Endothelial cell of umbilical vein (primary cell): ENCODE measurements around the gene ZFYVE21. TPM values are rescaled to one million over a fixed set of nuclear protein-coding genes. Genes with fewer than 3 reads are reported as not detected.

Experiments
- BruUV-seq: library from RNA; stranded (reverse); fragments of 400-500 nt; replicated peaks from 2 replicates; lab custom pipeline; 2021; lab: Mats Ljungman, UMichigan
- CTCF ChIA-PET: fragments of 300-600, 350-600 bp; sonication (Branson Sonifier 250); formaldehyde crosslinking; loops from one replicate; lab custom pipeline; 2021; ENCODE audit warnings: antibody characterized with exemption, inconsistent platforms; lab: Charles Lee
- POLR2A ChIA-PET: fragments of 300-600, 350-600 bp; sonication (Branson Sonifier 250); formaldehyde crosslinking; loops from one replicate; lab custom pipeline; 2021; ENCODE audit warnings: antibody characterized with exemption, inconsistent platforms; lab: Charles Lee
- DNase-seq: peaks from one replicate; pipeline ENCODE4 v3.0.0-alpha.2; 2011; ENCODE audit warnings: low read depth, low spot score
- FAIRE-seq: peaks from 2 replicates; lab custom pipeline; 2011; peaks lifted over from hg19 to GRCh38; lab: Jason Lieb, UNC
- H2AFZ ChIP-seq: 2 replicates; pipeline ENCODE4 v1.6.0; 2012; ENCODE audit warnings: low read depth, low read length, control low read depth, inconsistent platforms
- H3K27ac ChIP-seq: 2 replicates; pipeline ENCODE4 v1.5.1; 2011; ENCODE audit warnings: low read depth, mild to moderate bottlenecking, control low read depth, low read length, moderate library complexity; ENCODE audit not compliant: insufficient read depth
- H3K27me3 ChIP-seq, 2 experiments: 2 replicates each; pipeline versions ENCODE4 v1.6.0 to v1.6.1; 2011; ENCODE audit warnings: low read length in 2 of 2, mixed read lengths in 1 of 2; ENCODE audit not compliant: control insufficient read depth in 2 of 2, insufficient read depth in 2 of 2
- H3K36me3 ChIP-seq, 2 experiments: 2 replicates in 1 of 2; 3 replicates in 1 of 2; pipeline ENCODE4 v1.5.1; 2011; ENCODE audit warnings: low read length in 2 of 2, mild to moderate bottlenecking in 1 of 2, moderate library complexity in 1 of 2; ENCODE audit not compliant: control insufficient read depth in 2 of 2, insufficient read depth in 2 of 2; ENCODE audit errors: extremely low read depth in 1 of 2
- H3K4me1 ChIP-seq: 3 replicates; pipeline ENCODE4 v1.5.1; 2011; ENCODE audit warnings: mild to moderate bottlenecking, low read length; ENCODE audit not compliant: control insufficient read depth, insufficient read depth; ENCODE audit errors: extremely low read depth
- H3K4me2 ChIP-seq: 2 replicates; pipeline ENCODE4 v1.6.1; 2011; ENCODE audit warnings: low read length, control low read depth, mixed read lengths; ENCODE audit not compliant: insufficient read depth
- H3K4me3 ChIP-seq, 3 experiments: fragments of 200-600 bp in 1 of 3; sonication (generic), shearing (Covaris generic) in 1 of 3; replicated peaks in 1 of 3; 2 replicates each; pipeline ENCODE4 v1.5.1; 2011 to 2016; ENCODE audit warnings: control low read depth in 3 of 3, low read length in 3 of 3, mild to moderate bottlenecking in 2 of 3, inconsistent platforms in 1 of 3, low read depth in 1 of 3, moderate library complexity in 1 of 3; ENCODE audit not compliant: insufficient read depth in 1 of 3
- H3K79me2 ChIP-seq: 2 replicates; pipeline ENCODE4 v1.6.0; 2012; ENCODE audit warnings: low read length, inconsistent platforms; ENCODE audit not compliant: control insufficient read depth, insufficient read depth
- H3K9ac ChIP-seq: replicated peaks from 2 replicates; pipeline ENCODE3; 2011; ENCODE audit warnings: low read length, control low read depth; ENCODE audit not compliant: insufficient read depth; ENCODE audit errors: extremely low read depth
- H3K9me1 ChIP-seq: replicated peaks from 3 replicates; pipeline ENCODE4 v1.6.0; 2011; ENCODE audit warnings: mild to moderate bottlenecking, low read length; ENCODE audit not compliant: control insufficient read depth, insufficient read depth; ENCODE audit errors: extremely low read depth
- H3K9me3 ChIP-seq: replicated peaks from 2 replicates; pipeline ENCODE4 v1.5.1; 2012; ENCODE audit warnings: low read length, inconsistent platforms; ENCODE audit not compliant: control insufficient read depth, insufficient read depth
- H4K20me1 ChIP-seq: replicated peaks from 2 replicates; pipeline ENCODE3; 2011; ENCODE audit warnings: mild to moderate bottlenecking, low read length; ENCODE audit not compliant: control insufficient read depth, insufficient read depth; ENCODE audit errors: extremely low read depth
- CTCF ChIP-seq, 2 donors: IDR thresholded peaks; 1 replicate in 1 of 2; 2 replicates in 1 of 2; pipeline ENCODE4 v1.5.1; 2011; ENCODE audit warnings: low read length in 2 of 2, mild to moderate bottlenecking in 2 of 2, moderate library complexity in 2 of 2, control low read depth in 1 of 2, inconsistent platforms in 1 of 2, low read depth in 1 of 2; ENCODE audit not compliant: insufficient read depth in 1 of 2; ENCODE audit errors: extremely low read depth in 1 of 2
- EZH2 ChIP-seq: IDR thresholded peaks from 2 replicates; pipeline ENCODE4 v1.6.1; 2012; ENCODE audit warnings: borderline replicate concordance, low read depth, mild to moderate bottlenecking, moderate library complexity, low read length, inconsistent platforms; ENCODE audit not compliant: severe bottlenecking
- JUN ChIP-seq: IDR thresholded peaks from 2 replicates; pipeline ENCODE4 v1.6.1; 2011; ENCODE audit warnings: borderline replicate concordance, low read depth; ENCODE audit not compliant: insufficient read length, insufficient read depth
- MAX ChIP-seq: IDR thresholded peaks from 2 replicates; pipeline ENCODE4 v1.6.1; 2011; ENCODE audit not compliant: insufficient read depth, insufficient read length
- MYC ChIP-seq: IDR thresholded peaks from one replicate; pipeline ENCODE4 v1.6.1; 2011; ENCODE audit warnings: mild to moderate bottlenecking, low read depth, low read length
- POLR2AphosphoS5 ChIP-seq: IDR thresholded peaks from 2 replicates; pipeline ENCODE4 v1.6.1; 2012; ENCODE audit warnings: low read depth, mild to moderate bottlenecking, control low read depth, low read length, moderate library complexity; ENCODE audit not compliant: insufficient read depth
- dilution Hi-C: fragments of 300-500 bp; cut with MboI; formaldehyde crosslinking; loops from one replicate; pipeline ENCODE4 v1.15.0; 2019; ENCODE audit warnings: low sequenced_read_pairs; ENCODE audit not compliant: extremely low pct_ligation_motif_present
- intact Hi-C: fragments of 100-400 bp; cut with micrococcal nuclease; formaldehyde crosslinking; loops from one replicate; pipeline ENCODE4 v1.10.0; 2022
- polyA plus RNA-seq, 4 experiments: library from polyadenylated mRNA; depleted of rRNA in 3 of 4; stranded (reverse) in 3 of 4; unstranded in 1 of 4; fragments of >200 nt; gene quantifications; 2 replicates each; pipeline versions ENCODE4 v1.2.1 to v1.2.3, GENCODE V29; 2011 to 2012; ENCODE audit warnings: missing spikeins in 1 of 4
- total RNA-seq: library from RNA; stranded (reverse); gene quantifications from 2 replicates; pipeline ENCODE4 v1.2.3, GENCODE V29; 2021

Gene ZFYVE21
- total and polyA plus RNA-seq, 2 donors (not counting 3 experiments of a cell fraction or from before 2014, with no cell fraction given) = 54.5 to 98.3 TPM

GRCh38 chr14:103730490-103731035 is 15.0 kb downstream of the ZFYVE21 start:
- Histone ChIP-seq H3K4me3 (no peak overlapping the region), H3K36me3 (peaks cover 0 to 35% of the 10 kb centered on the region in 2 experiments), H3K27me3 (no peaks in the 10 kb centered on the region), H3K79me2 (peaks cover 9% of the 10 kb centered on the region), H3K27ac (no peak overlapping the region), H3K9me1 (no peaks in the 10 kb centered on the region), H4K20me1 (no peaks in the 10 kb centered on the region), H3K9ac (no peak overlapping the region), H3K4me1 (no peaks in the 10 kb centered on the region), H3K9me3 (no peaks in the 10 kb centered on the region), H3K4me2 (no peak overlapping the region), H2AFZ (no peak overlapping the region)
- FAIRE-seq = no peak
- dilution Hi-C loops (no loop called here), intact Hi-C loops (no loop called here)
- BruUV-seq = no TSS peak
- DNase-seq = no peak
- ChIA-PET POLR2A (no interaction called here), CTCF (no interaction called here)
- TF ChIP-seq EZH2 (no peak), MAX (no peak), CTCF (IDR thresholded peaks at IDR 0.05; ENCODE audit: extremely low read depth in 1 of 2, insufficient read depth in 1 of 2, low read depth in 1 of 2, low read length in 2 of 2) (peak in 1 of 2 donors; percentile 18), POLR2AphosphoS5 (no peak), JUN (no peak), MYC (no peak)
